Skeletal muscle tissue (tissue), 4 donors: Measurements from ENCODE around the gene PFKFB1. TPM values are rescaled to one million over a fixed set of nuclear protein-coding genes. Genes with fewer than 3 reads are reported as not detected.

ENCODE experiments used
- H3K27ac ChIP-seq: one replicate; pipeline ENCODE4 v1.7.0; 2013; ENCODE audit warnings: mild to moderate bottlenecking, low read depth, low read length, inconsistent platforms
- H3K27me3 ChIP-seq, 3 donors: one replicate each; pipeline ENCODE4 v1.7.0; 2013; ENCODE audit warnings: low read length in 3 of 3; ENCODE audit not compliant: control insufficient read depth in 3 of 3, insufficient read depth in 3 of 3
- H3K36me3 ChIP-seq, 3 donors: one replicate each; pipeline ENCODE4 v1.7.0; 2013; ENCODE audit warnings: low read length in 3 of 3; ENCODE audit not compliant: control insufficient read depth in 3 of 3, insufficient read depth in 3 of 3
- H3K4me1 ChIP-seq, 3 donors: one replicate each; pipeline ENCODE4 v1.7.0; 2013; ENCODE audit warnings: low read length in 3 of 3, mild to moderate bottlenecking in 3 of 3; ENCODE audit not compliant: control insufficient read depth in 3 of 3, insufficient read depth in 3 of 3
- H3K4me3 ChIP-seq, 3 donors: one replicate each; pipeline ENCODE4 v1.7.0; 2013; ENCODE audit warnings: low read length in 3 of 3
- H3K9ac ChIP-seq, 3 donors: one replicate each; pipeline ENCODE4 v1.7.0; 2013; ENCODE audit warnings: low read length in 3 of 3, mild to moderate bottlenecking in 3 of 3, moderate library complexity in 2 of 3, low read depth in 1 of 3
- H3K9me3 ChIP-seq, 3 donors: one replicate each; pipeline ENCODE4 v1.7.0; 2013; ENCODE audit warnings: low read length in 3 of 3; ENCODE audit not compliant: control insufficient read depth in 3 of 3
- total RNA-seq: library from RNA; depleted of rRNA; stranded (reverse); fragments of >200 nt; gene quantifications from one replicate; pipeline ENCODE4 v1.2.3, GENCODE V29; 2014
- donor health status: Osteomylitis.

PFKFB1 gene
- total RNA-seq, 1 donor from 2014 or later: not detected

- H3K9ac ChIP-seq: no peak overlapping the region
- H3K4me1 ChIP-seq: no peaks in the 10 kb centered on the region
- H3K36me3 ChIP-seq: peaks cover 8 to 22% (median 18%) of the 10 kb centered on the region in 3 donors
- H3K27me3 ChIP-seq: no peaks in the 10 kb centered on the region
- no peak overlapping the region for H3K4me3 ChIP-seq
- peaks cover 0 to 8% (median 0%) of the 10 kb centered on the region in 3 donors for H3K9me3 ChIP-seq
- no peak overlapping the region for H3K27ac ChIP-seq
These were observed 65.1 kb downstream of the PFKFB1 start for GRCh38 chrX:54928876-54929275.

GRCh38 chrX:54926978-54927377, 67.0 kb downstream of the PFKFB1 start:
- Histone ChIP-seq H3K27ac (no peak overlapping the region), H3K9ac (no peak overlapping the region), H3K4me3 (no peak overlapping the region), H3K9me3 (peaks cover 0 to 8% (median 0%) of the 10 kb centered on the region in 3 donors), H3K4me1 (no peaks in the 10 kb centered on the region), H3K27me3 (no peaks in the 10 kb centered on the region), H3K36me3 (peaks cover 3 to 15% (median 10%) of the 10 kb centered on the region in 3 donors)

- H3K4me3 ChIP-seq: no peak overlapping the region
- H3K9ac ChIP-seq: no peak overlapping the region
- H3K9me3 ChIP-seq: no peaks in the 10 kb centered on the region
- peaks cover 0 to 2% (median 0%) of the 10 kb centered on the region in 3 donors for H3K4me1 ChIP-seq
- H3K36me3 ChIP-seq: no peaks in the 10 kb centered on the region
- H3K27me3 ChIP-seq: no peaks in the 10 kb centered on the region
- H3K27ac ChIP-seq: no peak overlapping the region
These were observed 70.6 kb downstream of the PFKFB1 start for GRCh38 chrX:54923376-54923775.

GRCh38 chrX:54922547-54922946, 71.4 kb downstream of the PFKFB1 start:
- no peak overlapping the region for H3K4me3 ChIP-seq
- H3K9ac ChIP-seq: no peak overlapping the region
- H3K36me3 ChIP-seq: no peaks in the 10 kb centered on the region
- no peaks in the 10 kb centered on the region for H3K9me3 ChIP-seq
- H3K27ac ChIP-seq: no peak overlapping the region
- H3K27me3 ChIP-seq: no peaks in the 10 kb centered on the region
- H3K4me1 ChIP-seq: peaks cover 0 to 2% (median 0%) of the 10 kb centered on the region in 3 donors

- peak overlapping the region; percentile 66 to 76 (median 73) for H3K4me3 ChIP-seq
- no peaks in the 10 kb centered on the region for H3K9me3 ChIP-seq
- H3K4me1 ChIP-seq: peaks cover 0 to 2% (median 0%) of the 10 kb centered on the region in 3 donors
- H3K9ac ChIP-seq: peak overlapping the region; percentile 42 to 65 (median 54)
- no peaks in the 10 kb centered on the region for H3K27me3 ChIP-seq
- H3K27ac ChIP-seq: peak overlapping the region; percentile 13
- no peaks in the 10 kb centered on the region for H3K36me3 ChIP-seq
These were observed 72.5 kb downstream of the PFKFB1 start for GRCh38 chrX:54921427-54922021.

GRCh38 chrX:54920610-54921426, 73.2 kb downstream of the PFKFB1 start, which contains the start of gene TRO:
Gene TRO, plus strand, starts transcription at chrX:54920824. Its CDS starts 1,423 bp downstream, at chrX:54922247.
- no peaks in the 10 kb centered on the region for H3K36me3 ChIP-seq
- H3K9me3 ChIP-seq: no peaks in the 10 kb centered on the region
- H3K4me3 ChIP-seq: peak within 1 kb of the TSS; percentile 66 to 76 (median 73)
- peak within 1 kb of the TSS; percentile 13 for H3K27ac ChIP-seq
- H3K27me3 ChIP-seq: no peaks in the 10 kb centered on the region
- peaks cover 0 to 2% (median 0%) of the 10 kb centered on the region in 3 donors for H3K4me1 ChIP-seq
- H3K9ac ChIP-seq: peak within 1 kb of the TSS; percentile 42 to 65 (median 54)

- Histone ChIP-seq H3K36me3 (no peaks in the 10 kb centered on the region), H3K9ac (no peak overlapping the region), H3K4me1 (no peaks in the 10 kb centered on the region), H3K27ac (no peak overlapping the region), H3K4me3 (no peak overlapping the region), H3K27me3 (no peaks in the 10 kb centered on the region), H3K9me3 (peaks cover 0 to 2% (median 0%) of the 10 kb centered on the region in 3 donors)
These were observed 84.0 kb downstream of the PFKFB1 start for GRCh38 chrX:54909941-54910340.

GRCh38 chrX:54894159-54894558, 99.8 kb downstream of the PFKFB1 start:
- Histone ChIP-seq H3K9ac (no peak overlapping the region), H3K27me3 (no peaks in the 10 kb centered on the region)

GRCh38 chrX:54891573-54891972, 102.4 kb downstream of the PFKFB1 start:
- no peaks in the 10 kb centered on the region for H3K27me3 ChIP-seq
- peaks cover 0 to 2% (median 0%) of the 10 kb centered on the region in 3 donors for H3K9me3 ChIP-seq
- no peaks in the 10 kb centered on the region for H3K4me1 ChIP-seq
- no peak overlapping the region for H3K9ac ChIP-seq
- H3K27ac ChIP-seq: no peak overlapping the region
- no peaks in the 10 kb centered on the region for H3K36me3 ChIP-seq
- H3K4me3 ChIP-seq: no peak overlapping the region

More at GRCh38 chrX:54894159-54894558, 99.8 kb downstream of the PFKFB1 start:
- Histone ChIP-seq H3K9me3 (peaks cover 0 to 2% (median 0%) of the 10 kb centered on the region in 3 donors), H3K4me1 (no peaks in the 10 kb centered on the region), H3K4me3 (no peak overlapping the region), H3K36me3 (no peaks in the 10 kb centered on the region), H3K27ac (no peak overlapping the region)

GRCh38 chrX:54885740-54886139, 108.2 kb downstream of the PFKFB1 start:
- Histone ChIP-seq H3K9ac (no peak overlapping the region), H3K9me3 (no peaks in the 10 kb centered on the region), H3K4me3 (no peak overlapping the region), H3K36me3 (no peaks in the 10 kb centered on the region), H3K27ac (no peak overlapping the region), H3K4me1 (no peaks in the 10 kb centered on the region), H3K27me3 (no peaks in the 10 kb centered on the region)
